ENCODE measurements around the gene HCN4.
"Not testable (repeated sequence)": the region's sequence is repeated elsewhere in the genome, so short reads cannot be mapped to it uniquely, and the experiment has no call there.

Gene HCN4

GRCh38 chr15:73324496-73325170, 44.1 kb downstream of the HCN4 start:
- no peak for DNase-seq (ENCODE audit: low spot score)

GRCh38 chr15:73323956-73324355, 44.8 kb downstream of the HCN4 start:
- DNase-seq (ENCODE audit: low spot score), result no peak

DNA sequence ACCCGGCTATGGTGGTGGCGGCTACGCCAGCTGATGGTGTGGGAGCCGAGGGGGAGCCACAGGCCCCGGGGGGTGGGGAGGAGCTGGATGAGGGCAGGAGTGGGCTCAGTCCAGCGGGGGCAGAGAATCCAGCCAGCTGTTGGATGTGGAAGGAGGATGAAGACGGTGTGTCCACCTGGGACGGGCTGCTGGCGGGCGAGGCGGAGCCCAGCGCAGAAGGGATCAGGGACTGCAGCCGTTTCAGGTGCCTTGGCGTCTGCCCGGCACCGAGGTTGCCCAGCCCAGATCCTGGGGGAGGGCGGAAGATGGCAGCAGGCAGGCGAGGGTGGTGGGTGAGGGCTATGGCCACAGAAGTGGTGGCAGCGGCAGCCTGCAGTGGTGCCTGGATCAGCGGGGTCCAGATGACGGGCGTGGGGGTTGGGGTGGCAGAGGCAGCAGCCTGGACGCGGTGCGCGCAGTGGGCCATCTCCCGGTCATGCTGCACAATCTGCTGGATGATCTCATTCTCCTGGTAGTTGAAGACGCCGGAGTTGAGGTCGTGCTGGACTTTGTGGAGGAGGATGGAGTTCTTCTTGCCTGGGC, 45.3 kb downstream of the HCN4 start:
- DNase-seq (ENCODE audit: low spot score), result no peak

GRCh38 chr15:73322665-73323373, 45.9 kb downstream of the HCN4 start:
- DNase-seq (ENCODE audit: low spot score), result no peak

DNA sequence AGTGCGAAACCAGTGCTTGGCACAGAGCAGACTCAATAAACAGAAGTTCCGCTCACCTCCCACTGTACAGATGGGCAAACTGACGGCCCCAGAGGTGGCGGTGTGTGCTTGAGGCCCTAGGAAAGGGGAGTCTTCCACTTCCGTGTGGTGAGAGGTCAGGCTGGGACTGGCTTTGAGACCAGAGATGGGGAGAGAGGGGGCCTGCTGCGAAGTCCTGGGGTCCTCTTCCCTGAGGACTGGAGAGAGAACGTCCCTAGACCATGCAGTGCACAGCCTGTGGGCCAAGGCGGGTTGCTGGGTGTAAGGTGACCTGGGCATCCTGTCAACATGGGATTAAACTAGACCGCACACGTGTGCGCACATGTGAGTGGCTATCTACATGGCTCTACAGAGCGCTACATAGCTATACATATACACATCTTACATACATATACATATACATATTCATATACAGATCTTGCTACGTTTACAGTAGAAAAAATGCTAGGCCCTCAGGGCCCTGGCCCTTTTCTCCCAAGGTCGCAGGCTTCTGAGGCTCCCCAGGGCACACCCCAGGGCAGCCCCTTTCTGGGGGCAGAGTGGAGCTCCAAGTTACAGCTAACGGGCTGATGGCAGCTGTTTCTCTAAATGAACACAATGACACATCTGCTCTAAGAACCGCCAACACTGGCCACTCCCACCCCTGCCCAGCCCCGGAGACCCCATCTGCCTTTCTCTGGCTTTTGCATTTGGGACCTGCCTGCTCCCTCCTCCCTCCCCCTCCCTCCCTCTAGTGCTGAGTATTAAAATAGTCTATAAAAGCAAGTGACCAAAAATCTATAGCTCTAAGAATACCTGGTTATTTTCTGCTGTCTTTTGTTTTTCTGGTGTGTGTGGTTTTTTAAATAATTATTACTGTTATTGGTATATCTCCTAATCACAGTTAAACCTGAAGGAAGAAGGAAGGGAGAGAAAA, 47.0 kb downstream of the HCN4 start:
- no peak for DNase-seq (ENCODE audit: low spot score)

DNA sequence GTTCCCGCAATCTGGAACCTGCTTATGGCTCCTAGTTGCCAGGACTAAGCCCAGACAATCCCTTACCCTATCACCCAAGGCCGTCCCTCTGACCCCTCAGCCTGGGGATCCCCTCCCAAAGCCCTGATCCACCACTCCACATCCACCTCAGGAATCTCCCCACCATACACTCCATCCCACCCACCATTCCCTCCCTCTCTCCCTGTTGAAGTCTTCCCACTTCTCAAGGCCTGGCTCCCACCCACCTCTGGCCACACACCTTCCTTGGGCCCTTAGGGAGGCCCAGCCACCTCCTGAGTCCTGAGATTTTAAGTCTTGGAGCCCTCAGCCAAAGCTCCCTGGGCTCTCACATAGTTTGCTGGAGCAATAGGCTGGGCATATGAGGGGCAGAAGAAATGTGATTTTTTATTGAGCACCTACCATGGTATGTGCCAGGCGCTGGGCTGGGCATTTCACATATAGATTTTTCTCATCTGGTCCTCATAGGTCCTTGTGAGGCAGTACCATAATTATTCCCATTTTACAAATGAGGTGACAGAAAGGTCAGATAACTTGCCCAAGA, 48.1 kb downstream of the HCN4 start:
- no peak for DNase-seq (ENCODE audit: low spot score)

DNA sequence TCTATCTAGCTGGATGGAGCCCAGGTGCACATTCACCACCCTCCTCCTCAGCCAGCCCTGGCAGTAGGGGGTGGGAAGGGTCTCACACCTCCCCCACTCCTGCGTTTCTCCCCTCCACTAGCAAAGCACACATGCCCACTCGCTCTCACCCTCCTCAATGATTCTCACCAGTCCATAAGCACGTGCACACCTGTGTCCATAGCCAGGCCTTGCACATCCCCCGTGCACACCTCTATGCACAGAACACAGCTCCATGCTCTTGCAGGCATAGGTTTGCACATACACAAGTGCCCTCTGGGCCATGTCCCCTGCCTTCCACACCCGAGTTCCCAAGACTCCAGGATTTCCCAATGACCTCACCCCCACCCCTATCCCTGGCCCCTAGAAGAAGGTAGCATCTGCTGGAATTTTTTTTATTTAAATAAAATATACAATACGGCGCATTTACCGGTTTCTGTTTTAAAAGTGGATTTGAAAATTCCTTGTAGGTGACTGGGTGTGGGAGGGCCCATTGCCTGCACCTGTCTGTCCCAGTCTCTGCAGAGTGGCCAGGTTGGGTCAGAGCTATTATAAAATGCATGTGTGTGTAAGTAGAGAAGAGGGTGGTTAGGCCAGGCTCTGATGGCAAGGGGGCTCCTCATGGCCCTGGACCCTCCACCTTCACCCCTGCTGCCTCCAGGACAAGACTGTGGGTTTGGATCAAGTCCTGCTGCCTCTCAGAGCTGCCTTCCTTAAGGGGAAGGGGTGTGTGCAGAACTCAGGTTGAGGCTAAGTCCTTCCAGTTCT, 49.1 kb downstream of the HCN4 start:
- DNase-seq (ENCODE audit: low spot score), result no peak

DNA sequence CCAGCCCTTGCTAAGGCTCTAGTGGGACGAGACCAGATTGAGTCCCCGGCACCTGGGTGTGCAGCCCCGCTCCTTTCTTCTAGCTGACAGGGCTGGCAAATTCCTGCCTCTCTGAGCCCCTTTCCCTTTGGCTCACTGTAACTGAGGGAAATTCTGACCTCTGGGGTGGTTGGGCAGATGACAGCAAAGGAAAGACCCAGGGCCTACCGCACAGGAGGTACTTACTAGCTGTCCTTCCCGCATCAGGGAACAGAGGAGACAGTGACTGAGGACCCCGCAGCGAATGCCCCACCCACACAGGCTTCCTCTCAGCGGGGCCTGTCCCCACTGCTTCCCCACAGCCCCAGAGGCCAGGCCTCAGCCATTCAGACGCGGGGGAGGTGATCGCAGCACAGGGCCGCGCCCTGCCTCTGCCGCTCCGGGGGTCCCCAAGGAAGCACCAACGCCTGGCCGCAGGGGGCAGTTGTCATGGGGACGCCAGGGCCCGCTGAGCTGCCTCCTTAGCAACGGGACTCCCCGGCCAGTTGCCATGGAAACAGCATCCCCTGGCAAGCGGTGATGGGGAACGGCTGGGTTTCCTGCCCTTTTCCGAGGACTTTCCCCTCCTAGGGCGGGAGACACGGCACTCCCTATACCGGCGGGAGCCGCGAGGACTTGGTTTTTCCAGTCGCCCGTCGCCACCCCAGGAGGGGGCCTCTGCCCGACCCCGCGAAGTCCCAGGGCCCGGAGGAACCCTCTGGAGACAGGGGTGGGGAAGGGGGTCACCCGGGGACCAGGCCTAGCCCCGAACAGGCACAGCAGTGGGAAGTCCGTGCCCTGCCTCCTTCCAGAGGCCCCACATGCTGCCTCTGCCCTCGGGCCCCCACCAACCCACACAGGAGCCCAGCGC, 50.1 kb downstream of the HCN4 start:
- DNase-seq (ENCODE audit: low spot score), result no peak

- DNase-seq (ENCODE audit: low spot score), result no peak
Observed at GRCh38 chr15:73317651-73318462, 50.9 kb downstream of the HCN4 start.

- DNase-seq (ENCODE audit: low spot score), result no peak
Observed at GRCh38 chr15:73313861-73314260, 54.9 kb downstream of the HCN4 start.

- DNase-seq (ENCODE audit: low spot score), result no peak
Observed at GRCh38 chr15:73308305-73308704, 60.5 kb downstream of the HCN4 start.

- DNase-seq (ENCODE audit: low spot score), result peak; percentile 58
Observed at GRCh38 chr15:73305331-73306211, 63.2 kb downstream of the HCN4 start.

DNA sequence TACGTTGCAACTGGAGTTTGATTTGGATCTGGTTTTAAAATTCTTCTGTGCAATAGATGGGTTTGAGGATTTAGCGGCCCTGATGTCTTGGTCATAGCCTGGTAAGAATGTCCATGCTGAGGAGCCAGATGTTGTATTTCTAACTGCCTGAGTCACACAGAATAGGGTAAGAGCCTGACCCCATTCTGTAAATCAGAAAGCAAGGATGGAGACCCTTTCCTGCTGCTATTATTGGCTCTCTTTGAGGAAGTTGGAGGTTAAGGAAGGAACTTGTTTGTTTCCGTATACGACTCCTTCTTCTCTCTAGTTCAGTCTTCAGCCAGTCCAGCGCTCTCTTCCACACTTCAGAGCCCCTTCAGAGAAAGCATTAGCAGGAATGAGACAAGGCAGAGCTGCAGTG, 65.1 kb downstream of the HCN4 start:
- peak; percentile 14 for DNase-seq (ENCODE audit: low spot score)

DNA sequence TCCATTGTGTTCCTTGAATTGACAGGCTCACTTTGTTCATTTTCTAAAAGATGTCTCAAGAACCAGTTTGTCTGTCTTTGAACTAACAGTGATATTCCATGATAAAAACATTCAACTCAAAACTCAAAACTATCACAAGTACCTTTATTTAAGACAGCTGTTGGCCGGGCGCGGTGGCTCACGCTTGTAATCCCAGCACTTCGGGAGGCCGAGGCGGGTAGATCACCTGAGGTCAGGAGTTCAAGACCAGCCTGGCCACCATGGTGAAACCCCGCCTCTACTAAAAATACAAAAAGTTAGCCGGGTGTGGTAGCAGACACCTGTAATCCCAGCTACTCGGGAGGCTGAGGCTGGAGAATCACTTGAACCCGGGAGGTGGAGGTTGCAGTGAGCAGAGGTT, 68.5 kb downstream of the HCN4 start:
- DNase-seq (ENCODE audit: low spot score), result not testable (repeated sequence)

DNA sequence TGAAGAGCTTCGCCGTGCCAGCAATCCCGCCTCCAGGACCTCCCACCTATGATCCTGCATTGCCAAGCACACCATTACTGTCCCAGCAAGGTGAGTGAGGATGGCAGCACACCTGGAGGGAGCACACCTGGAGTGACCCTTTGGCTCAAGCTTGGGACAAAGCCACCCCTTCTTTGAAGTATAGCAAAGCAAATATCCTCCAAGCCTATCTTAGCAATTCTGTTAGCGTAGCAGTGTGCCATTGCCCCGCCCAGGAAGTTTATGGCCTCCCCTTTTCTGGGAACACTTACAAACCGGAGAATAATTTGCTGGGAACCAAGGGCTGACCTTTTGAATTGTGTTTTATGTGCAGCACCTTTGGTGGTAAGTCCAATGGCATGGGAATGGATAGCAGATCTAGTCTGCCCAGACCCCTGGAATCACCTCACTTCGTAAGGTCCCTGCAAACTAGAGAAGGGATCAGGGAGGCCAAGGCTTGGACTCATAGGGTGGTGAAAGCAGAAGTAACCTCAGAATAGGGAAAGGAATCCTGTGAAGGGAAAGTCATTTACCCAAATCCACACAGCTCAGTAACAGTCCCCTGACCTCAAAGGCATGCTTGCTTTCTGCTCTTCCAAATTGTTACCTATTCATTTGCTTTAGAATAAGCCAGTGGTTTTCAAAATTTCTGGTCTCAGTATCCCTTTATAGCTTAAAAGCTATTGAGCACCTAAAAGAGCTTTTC, 70.1 kb downstream of the HCN4 start:
- no peak for DNase-seq (ENCODE audit: low spot score)

DNA sequence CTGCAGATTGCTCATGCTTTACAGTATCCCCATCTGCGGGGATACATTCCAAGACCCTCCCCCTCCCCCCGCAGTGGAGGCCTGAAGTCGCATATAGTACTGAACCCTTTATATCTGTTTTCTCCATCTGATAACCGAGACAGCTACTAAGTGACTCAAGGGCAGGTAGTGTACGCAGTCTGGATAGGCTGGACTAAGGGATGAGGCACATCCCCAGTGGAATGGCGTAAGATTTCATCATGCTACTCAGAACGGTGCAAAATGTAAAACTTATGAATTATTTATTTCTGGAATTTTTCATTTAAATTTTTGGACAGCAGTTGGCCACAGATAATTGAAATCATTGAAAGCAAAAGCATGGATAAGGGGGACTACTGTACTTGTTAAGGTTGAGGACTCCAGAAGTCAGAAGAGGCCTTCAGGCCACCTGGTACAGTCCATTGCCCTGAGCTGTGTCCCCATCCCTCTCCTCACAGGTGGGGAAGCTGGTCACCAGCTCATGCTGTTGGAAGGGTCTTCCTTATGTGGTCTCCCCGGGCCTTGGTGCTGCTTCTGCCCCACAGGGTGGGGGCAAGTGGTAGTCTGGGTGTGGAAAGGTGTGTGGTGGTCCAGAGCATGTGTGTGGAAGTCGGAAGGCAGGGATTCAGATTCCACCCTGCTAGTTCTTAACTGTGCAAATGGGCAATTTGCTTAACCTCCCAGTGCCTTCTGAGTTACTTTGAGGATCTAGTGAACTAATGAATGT, 72.0 kb downstream of the HCN4 start:
- DNase-seq (ENCODE audit: low spot score), result no peak
